GM08714 (cell line): Measurements from ENCODE around the gene DCAF8L2.
"Not testable (repeated sequence)": the region's sequence is repeated elsewhere in the genome, so short reads cannot be mapped to it uniquely, and the experiment has no call there.

Source experiments
- H3K4me3 ChIP-seq: fragments of 200-500 bp; sonication (Bioruptor generic); 2 replicates; pipeline ENCODE4 v1.5.1; 2014; ENCODE audit warnings: mild to moderate bottlenecking, low read length, inconsistent platforms
- ZNF274 ChIP-seq: IDR thresholded peaks from 2 replicates; pipeline ENCODE4 v1.6.1; 2012; ENCODE audit warnings: mild to moderate bottlenecking, low read depth, low read length

Gene DCAF8L2

GRCh38 chrX:27590044-27590443, at the start of gene DCAF8L2:
Gene DCAF8L2 (plus strand): TSS chrX:27590344. CDS start chrX:27746896, 156,552 bp downstream.
- no peak within 1 kb of the TSS for H3K4me3 ChIP-seq
- TF ChIP-seq ZNF274: no peak

- H3K4me3 ChIP-seq: not testable (repeated sequence)
Measured at GRCh38 chrX:27541161-27541560, 49.0 kb upstream of the DCAF8L2 start.

- no peak overlapping the region for H3K4me3 ChIP-seq
- no peak for TF ChIP-seq ZNF274
Measured at GRCh38 chrX:27548624-27549023, 41.5 kb upstream of the DCAF8L2 start.

- TF ChIP-seq ZNF274: no peak
- H3K4me3 ChIP-seq: no peak overlapping the region
Measured at GRCh38 chrX:27549688-27550087, 40.5 kb upstream of the DCAF8L2 start.

- no peak for TF ChIP-seq ZNF274
Measured at GRCh38 chrX:27555514-27555913, 34.6 kb upstream of the DCAF8L2 start.

GRCh38 chrX:27565992-27566391, 24.2 kb upstream of the DCAF8L2 start:
- TF ChIP-seq ZNF274: no peak
- no peak overlapping the region for H3K4me3 ChIP-seq

More at GRCh38 chrX:27555514-27555913, 34.6 kb upstream of the DCAF8L2 start:
- H3K4me3 ChIP-seq: no peak overlapping the region

GRCh38 chrX:27571164-27571563, 19.0 kb upstream of the DCAF8L2 start:
- H3K4me3 ChIP-seq: no peak overlapping the region
- TF ChIP-seq ZNF274: no peak

GRCh38 chrX:27575565-27575964, 14.6 kb upstream of the DCAF8L2 start:
- TF ChIP-seq ZNF274: no peak
- H3K4me3 ChIP-seq: no peak overlapping the region

GRCh38 chrX:27583976-27584375, 6.2 kb upstream of the DCAF8L2 start:
- no peak for TF ChIP-seq ZNF274
- no peak overlapping the region for H3K4me3 ChIP-seq

GRCh38 chrX:27591938-27592337, 1.8 kb downstream of the DCAF8L2 start:
- no peak for TF ChIP-seq ZNF274
- no peak overlapping the region for H3K4me3 ChIP-seq

GRCh38 chrX:27597508-27597907, 7.4 kb downstream of the DCAF8L2 start:
- no peak for TF ChIP-seq ZNF274
- H3K4me3 ChIP-seq: no peak overlapping the region

GRCh38 chrX:27598312-27598711, 8.2 kb downstream of the DCAF8L2 start:
- H3K4me3 ChIP-seq: no peak overlapping the region
- TF ChIP-seq ZNF274: no peak

GRCh38 chrX:27599928-27600327, 9.8 kb downstream of the DCAF8L2 start:
- no peak for TF ChIP-seq ZNF274
- H3K4me3 ChIP-seq: no peak overlapping the region

GRCh38 chrX:27600686-27601085, 10.5 kb downstream of the DCAF8L2 start:
- no peak overlapping the region for H3K4me3 ChIP-seq
- no peak for TF ChIP-seq ZNF274

GRCh38 chrX:27608671-27609070, 18.5 kb downstream of the DCAF8L2 start:
- no peak overlapping the region for H3K4me3 ChIP-seq
- TF ChIP-seq ZNF274: no peak

- no peak for TF ChIP-seq ZNF274
- no peak overlapping the region for H3K4me3 ChIP-seq
Measured at GRCh38 chrX:27619459-27619858, 29.3 kb downstream of the DCAF8L2 start.
